ENCODE measurements around the gene GSG1L2.
A peak's percentile ranks its signal among the peaks of the same experiment; 100 is the strongest.

GRCh38 chr17:9865586-9865985 is 43.7 kb upstream of the GSG1L2 start:
- TF ChIP-seq, protein P1, sequence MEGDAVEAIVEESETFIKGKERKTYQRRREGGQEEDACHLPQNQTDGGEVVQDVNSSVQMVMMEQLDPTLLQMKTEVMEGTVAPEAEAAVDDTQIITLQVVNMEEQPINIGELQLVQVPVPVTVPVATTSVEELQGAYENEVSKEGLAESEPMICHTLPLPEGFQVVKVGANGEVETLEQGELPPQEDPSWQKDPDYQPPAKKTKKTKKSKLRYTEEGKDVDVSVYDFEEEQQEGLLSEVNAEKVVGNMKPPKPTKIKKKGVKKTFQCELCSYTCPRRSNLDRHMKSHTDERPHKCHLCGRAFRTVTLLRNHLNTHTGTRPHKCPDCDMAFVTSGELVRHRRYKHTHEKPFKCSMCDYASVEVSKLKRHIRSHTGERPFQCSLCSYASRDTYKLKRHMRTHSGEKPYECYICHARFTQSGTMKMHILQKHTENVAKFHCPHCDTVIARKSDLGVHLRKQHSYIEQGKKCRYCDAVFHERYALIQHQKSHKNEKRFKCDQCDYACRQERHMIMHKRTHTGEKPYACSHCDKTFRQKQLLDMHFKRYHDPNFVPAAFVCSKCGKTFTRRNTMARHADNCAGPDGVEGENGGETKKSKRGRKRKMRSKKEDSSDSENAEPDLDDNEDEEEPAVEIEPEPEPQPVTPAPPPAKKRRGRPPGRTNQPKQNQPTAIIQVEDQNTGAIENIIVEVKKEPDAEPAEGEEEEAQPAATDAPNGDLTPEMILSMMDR (conservative IDR thresholded peaks at IDR 0.05; ENCODE audit: low read depth, low read length) = no peak
- TF ChIP-seq MAZ (IDR thresholded peaks at IDR 0.05; ENCODE audit: borderline replicate concordance, low read depth, low read length) (no peak), USF2 (IDR thresholded peaks at IDR 0.05; ENCODE audit: low read depth, low read length) (no peak), FOS (IDR thresholded peaks at IDR 0.05; ENCODE audit: low read depth, low read length) (no peak), RFX5 (IDR thresholded peaks at IDR 0.05; ENCODE audit: low read depth, low read length) (no peak), RAD21 (IDR thresholded peaks at IDR 0.05; ENCODE audit: low read length) (no peak), CEBPB (IDR thresholded peaks at IDR 0.05; ENCODE audit: low read depth, low read length) (peak; percentile 42; the same call in 1 of the 2 replicates), POLR2A (IDR thresholded peaks at IDR 0.05; ENCODE audit: low read depth, low read length) (no peak), RCOR1 (IDR thresholded peaks at IDR 0.05; ENCODE audit: insufficient replicate concordance, low read length) (no peak), NFE2L2 (IDR thresholded peaks at IDR 0.05; ENCODE audit: low read depth, low read length) (no peak), BHLHE40 (IDR thresholded peaks at IDR 0.05; ENCODE audit: low read depth, low read length) (no peak), SMC3 (IDR thresholded peaks at IDR 0.05; ENCODE audit: low read depth, low read length) (no peak)

Data from IMR-90 (cell line).